ENCODE data around the gene FAM174B.
"Not testable (repeated sequence)": the region's sequence is repeated elsewhere in the genome, so short reads cannot be mapped to it uniquely, and the experiment has no call there.

FAM174B gene

DNA sequence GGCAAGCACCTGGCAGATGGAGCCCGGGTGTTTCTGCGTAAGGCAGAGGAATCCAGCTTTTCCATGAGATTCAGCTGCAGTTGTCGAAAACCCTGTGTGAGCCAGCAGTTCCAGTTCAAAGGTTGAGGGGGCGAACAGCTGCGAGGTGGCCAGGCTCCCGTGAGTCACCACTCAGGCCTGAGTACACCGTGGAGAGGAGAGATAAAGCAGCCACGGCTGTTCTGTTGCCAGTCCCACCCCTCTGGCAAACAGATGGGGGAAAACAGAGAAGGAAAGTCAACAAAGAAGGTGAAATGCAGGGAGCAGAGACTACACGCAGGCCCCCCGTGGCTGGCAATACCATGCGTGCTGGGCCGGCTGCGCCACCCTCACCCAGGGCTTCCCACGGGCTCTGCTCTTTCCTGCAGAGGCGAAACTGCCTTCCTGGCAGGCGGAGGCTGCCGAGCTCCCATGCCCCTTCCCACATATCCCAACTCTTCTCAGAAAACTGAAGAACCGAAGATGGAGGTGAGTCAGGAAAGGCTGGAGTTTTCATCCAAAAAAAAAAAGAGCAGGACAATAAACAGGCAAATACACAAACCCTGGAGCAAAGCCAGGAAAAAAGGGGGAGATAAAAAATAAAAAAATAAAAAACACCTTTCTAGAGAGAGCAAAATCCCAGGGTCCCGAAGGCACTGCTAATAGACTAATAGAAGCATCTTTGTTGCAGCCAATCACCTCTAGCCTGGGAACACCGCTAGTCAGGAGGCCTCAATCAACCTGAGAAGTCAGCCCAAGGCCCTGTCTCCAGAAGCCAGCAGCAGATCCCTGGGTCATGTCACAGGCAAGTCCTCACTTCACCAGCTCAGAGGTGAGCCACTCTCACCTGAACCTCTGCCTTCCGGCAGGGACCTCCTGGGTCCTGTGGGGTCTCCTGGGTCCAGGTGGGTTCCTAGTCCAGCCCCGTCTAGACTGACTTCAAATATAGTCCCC is 37.7 kb downstream of the FAM174B start:
- no peak for DNase-seq

DNA sequence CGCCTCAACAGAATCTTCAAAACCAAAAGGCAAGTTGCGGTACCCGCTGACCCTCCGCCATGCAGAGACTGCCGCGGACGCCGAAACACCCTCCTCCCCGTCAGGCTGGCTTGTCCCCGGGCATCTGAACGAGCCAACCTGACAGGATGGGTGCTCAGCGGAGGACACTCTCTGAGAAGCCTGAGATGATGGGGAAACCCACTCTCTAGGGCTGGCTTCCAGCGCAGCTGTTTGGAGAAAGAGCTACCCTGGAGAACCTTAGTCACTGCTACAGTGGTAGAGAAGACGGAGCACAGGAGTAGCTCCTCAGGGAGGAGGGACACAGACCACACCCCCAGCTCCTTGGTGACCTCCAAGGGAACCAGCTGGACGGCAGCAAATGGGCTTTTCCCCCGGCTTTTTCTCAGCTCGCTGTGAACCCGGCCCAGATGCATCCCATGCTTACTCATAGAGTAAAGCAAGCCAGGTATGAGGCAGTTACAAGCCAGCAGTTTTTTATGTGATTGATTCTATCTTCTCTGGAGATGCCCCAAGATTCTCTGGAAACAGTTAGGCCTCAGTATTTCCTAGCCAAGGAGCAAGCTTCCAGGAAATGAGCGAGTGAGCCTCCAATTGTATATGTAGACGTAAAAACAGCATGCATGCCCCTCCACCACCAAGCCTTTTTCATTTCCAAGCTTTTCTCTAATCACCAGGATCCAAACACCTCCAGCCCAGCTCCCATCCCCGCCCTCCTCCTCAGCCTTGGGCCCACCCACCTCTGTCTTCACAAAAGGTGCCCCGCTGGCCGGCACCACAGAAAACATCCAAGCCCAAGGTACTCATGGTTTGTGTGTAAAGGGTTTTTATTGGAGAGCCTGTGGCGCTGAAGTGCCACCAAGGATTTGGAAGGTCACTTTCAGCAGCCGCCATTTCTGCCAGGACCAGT is 38.7 kb downstream of the FAM174B start:
- no peak for DNase-seq

DNA sequence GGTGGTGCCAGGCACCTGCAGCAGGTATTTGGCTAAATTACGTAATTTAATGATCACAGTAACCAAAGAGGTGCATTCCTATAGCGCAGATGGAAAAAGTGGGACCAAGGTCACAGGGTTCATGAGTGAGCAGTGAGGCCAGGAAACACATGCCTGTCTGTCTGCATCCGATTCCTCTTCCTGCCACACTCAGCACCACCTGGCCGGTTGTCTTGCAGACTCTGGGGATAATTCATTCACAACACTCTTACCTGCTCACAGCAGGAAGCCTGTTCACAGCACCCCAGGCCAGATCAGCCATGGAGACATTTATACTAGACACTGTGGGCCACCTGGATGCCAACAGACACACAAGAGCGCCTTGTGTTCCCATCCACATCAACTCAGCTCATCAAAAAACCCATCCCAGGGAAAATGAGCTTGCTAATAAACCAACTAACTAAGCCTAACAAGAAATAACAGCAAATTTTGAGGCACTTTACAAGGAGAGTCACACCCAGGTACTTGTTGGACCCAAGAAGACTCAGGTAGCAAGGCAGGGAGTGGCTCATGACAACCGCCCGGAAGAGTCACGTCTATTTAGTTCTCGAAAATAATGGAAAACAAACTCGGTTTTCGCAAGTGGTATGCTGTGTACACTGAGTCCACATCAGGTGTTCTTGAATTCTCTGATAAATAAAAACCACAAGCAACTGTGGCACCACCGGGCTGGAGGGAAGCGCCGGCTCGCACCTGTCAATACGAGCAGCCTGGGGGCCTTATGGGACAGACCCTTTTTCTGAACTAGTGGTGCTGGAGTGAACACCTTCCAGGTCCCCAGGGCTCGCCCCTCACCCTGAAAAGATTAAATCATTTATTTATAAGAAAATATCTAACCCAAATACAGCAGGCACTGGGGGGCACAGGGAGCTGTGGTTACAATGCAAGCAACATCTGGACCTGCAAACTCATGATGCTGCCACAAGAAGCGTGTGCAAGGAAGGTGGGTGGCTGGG is 40.5 kb downstream of the FAM174B start:
- DNase-seq, result no peak

DNA sequence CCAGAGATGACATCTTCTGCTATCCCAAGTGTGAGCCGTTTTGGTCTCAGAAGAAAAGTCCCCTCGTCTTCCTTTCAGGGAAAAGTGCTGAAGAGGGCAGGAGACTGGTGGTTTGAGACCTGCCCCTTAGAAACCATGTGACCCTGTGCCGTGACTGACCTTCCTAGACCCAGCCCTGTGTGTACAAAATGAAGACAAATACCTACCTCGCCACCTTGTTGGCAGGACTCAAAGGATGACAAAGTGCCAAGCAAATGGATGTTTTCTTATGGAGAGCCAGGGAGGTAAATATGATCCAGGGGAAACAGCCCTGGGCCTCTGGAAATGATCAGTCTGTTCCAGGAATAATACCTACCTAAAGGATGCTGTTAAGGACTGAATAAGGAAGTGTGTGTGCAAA is 41.3 kb downstream of the FAM174B start:
- no peak for DNase-seq

DNA sequence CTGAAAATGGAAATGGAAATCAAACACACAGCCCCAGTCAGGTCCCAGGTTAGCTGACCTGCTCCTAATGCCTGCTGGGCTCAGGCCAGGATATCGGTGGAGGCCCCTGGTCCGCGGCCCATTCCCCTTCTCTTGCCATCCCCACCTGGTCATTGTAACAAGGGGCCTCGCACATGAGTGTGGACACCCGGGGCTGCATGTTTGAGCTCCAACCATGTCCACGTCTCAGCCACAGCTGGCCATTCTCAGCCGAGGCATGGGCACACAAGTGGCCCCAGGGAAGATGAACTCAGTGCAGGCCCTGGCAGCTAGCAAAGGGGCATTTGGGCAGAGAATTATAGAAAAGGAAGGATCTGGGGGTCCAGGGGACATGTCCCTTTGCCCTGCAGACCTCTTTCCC is 41.7 kb downstream of the FAM174B start:
- no peak for DNase-seq

DNA sequence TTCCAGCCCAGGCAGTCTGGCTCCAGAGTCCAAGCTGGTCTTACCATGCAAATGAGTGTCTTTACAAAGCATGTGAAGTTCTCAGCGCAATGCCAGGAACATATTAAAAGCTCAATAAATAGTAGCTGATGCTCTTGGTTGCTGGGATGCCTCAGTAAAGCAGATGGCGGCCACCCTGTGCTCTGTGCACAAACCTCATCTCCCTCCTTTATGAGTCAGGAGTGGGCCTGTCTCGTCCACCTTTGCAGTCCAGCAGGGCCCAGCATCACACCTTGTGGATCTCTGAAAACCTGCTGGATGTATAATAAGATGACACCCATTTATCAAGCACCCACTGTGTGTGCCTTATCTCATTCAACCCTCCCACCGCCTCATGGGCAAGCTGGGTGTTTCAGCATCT is 42.7 kb downstream of the FAM174B start:
- no peak for DNase-seq

DNA sequence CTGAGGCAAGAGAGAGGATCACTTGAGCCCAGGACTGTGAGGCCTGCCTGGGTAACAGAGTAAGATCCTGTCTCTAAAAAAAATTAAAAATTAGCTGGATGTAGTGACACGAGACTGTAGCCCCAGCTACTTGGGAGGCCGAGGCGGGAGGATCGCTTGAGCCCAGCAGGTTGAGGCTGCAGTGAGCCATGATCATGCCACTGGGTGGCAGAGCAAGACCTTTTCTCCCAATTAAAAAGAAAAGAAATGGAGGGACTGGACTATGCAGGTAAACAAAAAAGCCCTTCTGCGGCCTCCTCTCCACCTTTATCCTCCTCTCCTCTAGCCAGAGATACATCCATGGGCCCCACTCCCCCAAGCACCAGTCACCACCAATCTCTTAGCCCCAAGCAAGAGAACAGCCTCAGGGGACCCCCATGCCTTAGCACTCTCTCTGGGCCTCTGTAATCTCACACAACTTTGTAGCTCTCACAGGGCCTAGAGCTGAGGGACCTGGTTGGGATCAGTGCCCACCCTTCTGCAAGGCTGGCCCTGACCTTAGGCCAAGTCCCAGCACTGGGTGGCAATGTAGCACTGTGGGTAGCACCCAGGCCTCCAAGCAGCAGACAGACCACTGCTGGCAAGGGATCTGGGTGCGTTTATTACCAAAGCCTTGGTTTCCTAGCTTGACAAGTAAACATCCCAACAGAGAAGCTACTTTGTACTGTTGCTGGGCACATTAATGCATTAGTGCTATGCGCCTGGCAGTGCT is 43.4 kb downstream of the FAM174B start:
- DNase-seq, result peak in 2 of 4 experiments; percentile 6 to 12

DNA sequence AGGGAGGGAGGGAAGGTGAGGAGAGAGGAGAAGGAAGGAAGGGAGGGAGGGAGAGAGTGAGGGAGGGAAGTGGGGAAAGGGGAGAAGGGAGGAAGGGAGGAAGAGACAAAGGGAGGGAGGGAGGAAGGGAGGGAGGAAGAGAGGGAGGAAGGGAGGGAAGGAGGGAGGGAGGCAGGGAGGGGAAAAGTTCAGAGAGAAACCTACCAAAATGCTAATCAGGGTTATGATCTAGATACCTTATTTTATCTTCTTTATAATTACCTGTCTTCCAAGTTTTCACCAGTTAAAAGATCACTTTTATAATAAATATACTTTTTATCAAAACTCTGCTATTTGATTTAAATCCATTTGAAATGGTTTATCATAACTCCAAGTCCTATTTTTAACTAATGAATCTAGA is 44.4 kb downstream of the FAM174B start:
- no peak for DNase-seq

DNA sequence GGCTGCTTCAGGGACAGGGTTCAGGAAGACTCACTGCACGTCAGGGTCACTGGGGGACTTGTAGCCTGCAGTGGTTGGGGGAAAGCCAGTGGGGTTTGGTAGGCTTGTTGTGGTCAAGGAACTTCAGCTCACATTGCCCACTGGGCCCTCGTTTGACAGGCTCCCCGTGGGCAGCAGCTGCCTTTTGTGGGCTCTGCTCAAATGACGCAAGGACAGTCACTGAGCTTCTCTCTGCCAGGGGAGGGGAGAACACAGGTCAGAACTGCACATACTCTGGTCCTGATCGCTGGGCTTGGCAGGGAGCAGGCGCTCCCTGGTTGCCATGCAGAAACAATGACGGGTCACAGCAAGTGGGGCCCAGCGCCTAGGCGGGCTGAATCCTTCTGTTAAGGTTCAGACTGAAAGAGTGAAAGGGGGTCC is 45.5 kb downstream of the FAM174B start:
- DNase-seq, result no peak

DNA sequence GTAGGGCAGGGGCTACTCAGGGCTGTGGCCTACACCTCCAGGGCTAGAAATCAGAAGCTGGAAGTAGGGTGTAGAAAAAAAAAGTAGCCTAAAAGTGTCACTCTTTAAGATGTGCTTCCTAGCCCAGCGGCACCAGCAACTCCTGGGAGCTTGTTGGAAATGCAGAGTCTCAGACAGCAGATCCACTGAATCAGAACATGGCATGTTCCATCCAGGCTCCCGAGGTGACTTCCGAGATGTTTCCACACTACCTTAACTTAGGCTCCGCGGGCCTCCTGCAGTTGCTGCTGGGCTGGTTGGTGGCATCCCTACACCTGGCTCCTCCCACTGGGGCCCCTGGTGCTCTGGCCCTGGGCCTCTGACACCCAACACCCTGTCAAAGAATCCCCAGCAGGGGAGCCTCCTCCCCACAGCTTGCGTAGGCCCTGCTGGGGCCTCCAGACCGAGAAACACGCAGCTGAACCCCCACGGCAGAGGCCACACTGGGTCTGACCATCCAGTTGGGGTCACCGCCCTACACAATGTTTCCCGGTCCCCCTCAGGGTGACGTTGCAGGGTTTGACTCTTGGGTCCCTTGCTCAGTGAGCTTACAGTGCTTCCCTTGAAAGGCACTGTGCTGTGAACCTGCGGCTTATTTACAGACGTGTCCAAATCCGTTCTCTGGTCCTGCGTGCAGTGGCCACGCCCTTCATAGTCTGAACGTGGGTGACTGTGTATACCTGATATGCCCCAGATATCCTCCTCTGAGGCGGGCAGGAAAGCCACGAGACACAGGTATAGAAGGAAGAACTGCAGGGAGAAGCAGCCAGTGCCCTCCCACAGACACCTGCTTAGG is 46.5 kb downstream of the FAM174B start:
- no peak for DNase-seq

DNA sequence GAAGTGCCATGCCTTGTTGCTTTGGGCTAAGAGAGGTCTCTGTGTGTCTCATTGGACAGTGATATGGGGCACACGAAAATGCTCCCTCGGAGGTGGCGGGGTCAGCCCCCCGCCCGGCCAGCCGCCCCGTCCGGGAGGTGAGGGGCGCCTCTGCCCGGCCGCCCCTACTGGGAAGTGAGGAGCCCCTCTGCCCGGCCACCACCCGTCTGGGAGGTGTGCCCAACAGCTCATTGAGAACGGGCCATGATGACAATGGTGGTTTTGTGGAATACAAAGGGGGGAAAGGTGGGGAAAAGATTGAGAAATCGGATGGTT is 48.8 kb downstream of the FAM174B start:
- not testable (repeated sequence) for DNase-seq

DNA sequence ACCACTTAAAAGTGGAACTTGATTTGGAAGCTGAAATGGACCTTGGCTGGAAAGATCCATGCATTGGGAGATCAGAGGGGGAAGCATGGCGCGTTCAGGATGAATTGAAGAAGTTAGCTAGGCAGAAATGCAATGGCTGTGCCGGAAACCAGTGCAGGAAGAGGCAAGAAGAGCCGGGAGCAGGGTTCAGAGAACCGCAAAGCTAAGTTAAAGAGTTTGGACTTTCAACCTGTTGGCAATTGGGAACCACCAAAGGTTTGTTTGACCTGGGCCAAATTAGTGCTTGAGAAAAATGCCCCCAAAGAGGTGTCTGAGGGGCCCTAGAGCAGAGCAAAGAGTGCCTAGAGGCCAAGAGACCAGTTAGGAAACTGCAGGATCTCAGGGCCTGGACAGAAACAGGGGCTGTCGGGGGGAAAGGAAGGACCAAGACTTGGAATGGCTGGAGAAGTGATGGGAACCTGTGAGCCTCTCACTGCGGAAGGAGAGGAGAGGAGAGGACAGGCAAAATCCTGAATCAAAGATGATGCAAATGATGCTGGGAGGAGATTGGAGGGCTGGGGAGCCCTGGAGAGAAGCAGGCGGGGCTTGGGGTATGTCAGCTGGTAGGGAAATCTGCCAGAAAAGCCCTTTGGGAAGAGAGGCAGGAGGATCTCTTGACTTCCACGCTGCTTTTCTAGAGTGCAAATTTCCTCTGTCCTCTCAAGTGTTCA is 49.3 kb downstream of the FAM174B start:
- DNase-seq, result no peak

DNA sequence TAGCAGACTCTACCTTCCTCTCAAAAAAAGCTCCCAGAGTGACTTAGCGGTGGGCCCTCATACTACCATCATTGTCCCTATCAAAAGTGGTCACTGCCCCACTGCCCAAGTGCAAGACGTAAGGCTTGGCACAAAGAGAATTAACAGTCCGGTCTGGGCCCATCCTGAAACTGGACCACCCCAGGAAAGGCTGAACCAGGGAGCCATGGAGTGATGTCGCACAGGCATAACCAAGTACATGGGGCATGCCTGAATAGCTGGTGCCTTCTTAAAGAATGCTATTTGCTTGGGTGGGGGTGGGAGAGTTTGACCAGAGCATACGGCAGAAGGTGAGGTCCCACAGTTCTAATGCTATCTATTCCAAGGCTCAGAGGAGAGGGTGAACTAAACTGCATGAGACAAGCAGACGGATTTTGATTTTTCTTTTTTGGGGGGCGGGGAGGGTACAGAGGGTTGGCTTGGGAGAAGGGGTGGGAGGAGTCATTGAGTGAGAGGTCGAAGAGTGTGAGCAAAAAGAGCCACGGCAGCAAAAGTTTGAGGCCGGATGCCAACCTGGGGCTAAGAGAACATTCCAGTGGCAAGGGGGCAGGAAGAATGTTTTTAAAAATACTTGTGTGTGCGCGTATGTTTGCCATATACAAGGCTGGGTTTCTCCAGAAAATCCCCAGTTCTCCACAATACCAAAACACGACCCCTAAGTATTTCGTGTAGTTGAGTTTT is 50.2 kb downstream of the FAM174B start:
- DNase-seq, result no peak

DNA sequence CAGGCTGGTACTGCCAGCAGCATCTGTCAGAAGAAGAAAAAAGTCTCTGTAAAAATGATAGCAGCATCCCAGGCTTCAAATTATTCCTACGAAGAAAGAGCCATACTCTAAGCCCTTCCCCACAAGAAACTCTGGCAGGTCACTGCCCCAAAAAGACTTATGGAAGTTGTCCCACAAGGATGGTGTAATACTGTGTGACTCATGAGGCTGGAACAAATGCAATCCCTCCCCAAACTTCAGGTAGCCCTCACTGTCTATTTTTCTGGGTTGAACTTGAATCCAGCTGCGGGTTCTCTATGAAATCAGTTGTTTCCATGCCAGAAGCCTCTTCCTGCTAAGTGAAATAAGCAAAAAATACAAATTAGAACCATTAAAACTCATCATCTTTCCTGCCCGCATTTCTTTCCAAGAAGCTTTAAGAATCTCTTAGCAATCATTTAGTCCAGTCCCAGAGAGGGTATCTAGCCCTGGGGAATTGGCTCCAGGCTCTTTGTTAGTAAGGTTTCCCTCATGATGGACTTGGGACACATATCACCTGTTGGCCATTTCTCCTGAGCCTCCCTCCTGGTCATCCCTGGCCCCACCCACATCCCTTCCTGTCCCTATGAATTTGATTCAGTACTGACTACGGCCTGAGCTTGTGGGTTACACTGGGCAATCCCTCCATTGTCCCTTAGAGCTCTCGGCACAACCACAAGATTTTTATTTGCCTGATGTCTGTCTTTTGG is 51.7 kb downstream of the FAM174B start:
- no peak for DNase-seq

DNA sequence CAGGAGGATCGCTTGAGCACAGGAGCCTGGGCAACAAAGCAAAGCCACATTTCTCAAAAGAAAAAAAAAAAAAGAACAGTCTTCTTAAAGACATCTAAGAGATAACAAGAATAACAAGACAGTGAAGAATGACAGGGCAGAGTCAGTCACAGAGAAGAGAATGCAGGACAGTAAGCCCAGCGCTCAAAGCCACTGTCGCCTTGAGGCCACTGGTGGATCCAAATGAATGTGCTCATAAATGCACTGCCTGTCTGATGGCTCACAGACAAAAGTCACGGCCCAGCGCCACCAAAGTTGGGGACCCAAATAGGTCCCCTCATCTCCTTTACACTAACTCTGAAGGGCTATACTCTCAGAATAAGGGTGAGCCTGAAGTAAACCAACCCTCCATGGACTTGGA is 52.3 kb downstream of the FAM174B start:
- DNase-seq, result no peak

DNA sequence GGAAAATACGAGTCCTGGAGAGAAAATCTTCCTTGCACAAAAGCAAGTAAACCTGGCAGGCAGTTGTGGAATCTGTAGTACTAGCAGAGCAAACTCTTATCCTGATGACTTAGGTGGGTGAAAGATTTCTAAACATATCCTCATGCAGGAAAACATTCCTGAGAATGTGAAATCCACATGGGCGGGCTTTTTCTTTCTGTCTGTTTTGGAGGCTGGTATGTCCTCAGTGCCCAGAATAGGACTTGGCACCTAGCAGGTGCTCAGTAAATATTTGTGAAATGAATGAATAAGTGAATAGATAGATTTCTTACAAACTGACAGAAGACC is 53.3 kb downstream of the FAM174B start:
- no peak for DNase-seq

DNA sequence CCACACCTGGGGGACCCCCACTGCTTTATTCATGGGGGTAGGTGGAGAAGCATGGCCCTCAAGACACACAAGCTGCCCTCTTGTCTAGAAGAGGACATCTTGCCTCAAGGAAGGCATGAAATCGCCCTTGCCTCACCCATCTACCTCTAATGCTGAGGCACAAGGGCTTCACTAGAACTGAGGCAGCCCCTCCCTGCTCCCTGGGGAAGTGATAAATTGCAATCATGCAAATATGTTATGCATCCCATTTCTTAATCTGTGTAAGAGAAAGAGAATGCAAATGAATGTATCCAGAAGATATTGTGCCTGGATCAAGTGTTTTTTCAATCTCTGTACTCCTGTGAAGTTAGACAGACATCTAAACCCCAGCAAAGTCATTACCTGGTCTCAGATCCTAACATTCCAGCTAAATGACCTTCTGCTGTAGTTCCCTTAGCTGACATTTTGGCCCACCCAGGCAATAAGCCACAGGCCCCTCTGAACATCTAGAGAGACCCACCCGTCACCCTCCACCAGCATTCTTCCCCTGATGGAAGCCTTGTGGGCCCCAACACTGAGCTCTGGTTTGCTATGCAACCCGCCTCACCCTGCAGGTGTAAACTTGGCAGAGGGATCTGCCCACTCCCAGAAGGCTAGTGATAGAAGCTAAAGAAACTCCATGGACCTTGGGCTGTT is 53.8 kb downstream of the FAM174B start:
- DNase-seq, result no peak

DNA sequence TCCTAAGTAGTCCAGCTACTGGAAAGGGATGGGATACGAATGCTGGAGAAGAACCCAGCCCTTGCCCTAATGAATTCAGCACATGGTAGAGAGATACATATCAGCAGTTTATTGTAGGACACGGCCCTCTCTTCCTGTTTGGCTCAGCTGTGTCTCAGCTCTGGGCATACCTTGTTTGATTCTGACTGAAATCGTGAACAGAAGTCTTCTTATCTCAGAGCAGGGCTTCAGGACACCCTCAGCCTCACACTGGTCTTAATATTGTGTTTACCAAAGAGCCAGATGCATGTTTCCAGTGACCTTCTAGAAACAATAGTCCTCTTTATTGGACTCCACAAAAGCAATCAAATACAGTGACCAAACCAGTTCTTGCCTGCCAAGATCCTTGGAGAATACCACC is 54.7 kb downstream of the FAM174B start:
- DNase-seq, result no peak

Measured in suppressor macrophage (primary cell).